ENCODE data around the gene FCMR.

DNA sequence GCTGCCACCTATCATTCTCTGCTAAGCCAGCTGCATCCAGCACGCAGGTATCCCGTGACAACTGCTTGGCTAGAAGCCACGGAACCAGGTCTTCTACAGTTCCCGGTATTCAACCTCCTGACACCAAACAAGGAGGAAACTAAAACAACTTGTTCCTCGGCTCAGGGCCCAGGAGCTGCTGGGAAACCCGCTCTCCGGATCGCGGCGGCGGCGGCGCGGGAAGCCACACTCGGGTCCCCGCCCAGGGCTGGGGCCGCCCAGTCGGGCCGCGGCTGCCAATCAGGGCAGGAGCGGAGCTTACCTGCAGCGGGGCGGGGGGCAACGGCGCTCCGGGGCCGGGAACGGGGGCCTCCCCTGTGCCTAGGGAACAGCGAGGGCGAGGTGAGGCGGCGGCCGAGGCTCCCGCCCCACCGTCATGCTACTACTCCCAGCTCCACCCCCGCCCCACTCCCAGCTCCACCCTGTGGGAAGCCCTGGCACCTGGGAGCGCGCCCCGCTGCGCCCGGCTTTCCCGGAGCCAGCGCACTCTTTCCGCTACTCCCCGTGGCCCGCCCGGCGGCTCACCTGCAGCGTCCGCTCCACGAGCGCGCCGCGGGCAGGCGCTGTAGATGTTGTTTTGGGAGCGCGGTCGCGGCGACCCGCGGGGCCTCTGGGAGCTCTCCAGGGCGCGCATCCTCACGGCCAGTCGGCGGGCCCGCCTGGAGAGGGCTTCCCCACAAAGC lies 12.4 kb downstream of the FCMR start:
- TF ChIP-seq POLR2A (IDR thresholded peaks at IDR 0.05; ENCODE audit: low read depth, low read length) (no peak), TAF1 (IDR thresholded peaks at IDR 0.05; ENCODE audit: low read depth, low read length) (no peak), POLR2AphosphoS5 (IDR thresholded peaks at IDR 0.05; ENCODE audit: low read depth, low read length) (0 out of 2 replicates have a peak, but pooled peaks have one; percentile 17), SPI1 (IDR thresholded peaks at IDR 0.05; ENCODE audit: low read depth, low read length) (no peak)

Measured in GM12891 (cell line).